Upper lobe of right lung (tissue), 1 donor: ENCODE measurements around the gene DHRS12. TPM values are rescaled to one million over a fixed set of nuclear protein-coding genes. Genes with fewer than 3 reads are reported as not detected.

Source experiments
- ATAC-seq: fragments of 200-7000 bp; cut with Tn5 transposase; one replicate; pipeline ENCODE4 v1.9.1; 2020; ENCODE audit warnings: mild to moderate bottlenecking, moderate library complexity
- DNase-seq: peaks from one replicate; pipeline ENCODE4 v3.0.0-alpha.2; 2020
- H3K27ac ChIP-seq: fragments of 200-600 bp; one replicate; pipeline ENCODE4 v1.8.0; 2022
- H3K27me3 ChIP-seq: fragments of 200-600 bp; one replicate; pipeline ENCODE4 v1.8.0; 2022; ENCODE audit warnings: mild to moderate bottlenecking
- H3K36me3 ChIP-seq: fragments of 200-600 bp; one replicate; pipeline ENCODE4 v1.8.0; 2022
- H3K4me1 ChIP-seq: fragments of 200-600 bp; one replicate; pipeline ENCODE4 v1.8.0; 2022
- H3K4me3 ChIP-seq: fragments of 200-600 bp; one replicate; pipeline ENCODE4 v1.8.0; 2022; ENCODE audit warnings: mild to moderate bottlenecking
- H3K9me3 ChIP-seq: fragments of 200-600 bp; one replicate; pipeline ENCODE4 v1.8.0; 2022
- intact Hi-C: fragments of 100-400 bp; cut with DNase I; formaldehyde crosslinking; loops from one replicate; pipeline ENCODE4 v1.11.0; 2022
- total RNA-seq: library from RNA; stranded (reverse); fragmentation: NEBNext Ultra II Directional; extraction: Animal tissue kit (Norgen Biotek cat#: 25700); gene quantifications from one replicate; pipeline ENCODE4 v1.2.1, GENCODE V29; 2021
- TF ChIP-seq, protein P1 (sequence below): fragments of 200-600 bp; IDR thresholded peaks from one replicate; pipeline ENCODE4 v1.8.0; 2022; ENCODE audit warnings: antibody characterized with exemption
- donor health status: DM: no; HTN: yes; CAD: no; lungs with severe emphysema.

The DHRS12 gene
- total RNA-seq, 1 donor from 2014 or later, result 14.9 TPM

DNA sequence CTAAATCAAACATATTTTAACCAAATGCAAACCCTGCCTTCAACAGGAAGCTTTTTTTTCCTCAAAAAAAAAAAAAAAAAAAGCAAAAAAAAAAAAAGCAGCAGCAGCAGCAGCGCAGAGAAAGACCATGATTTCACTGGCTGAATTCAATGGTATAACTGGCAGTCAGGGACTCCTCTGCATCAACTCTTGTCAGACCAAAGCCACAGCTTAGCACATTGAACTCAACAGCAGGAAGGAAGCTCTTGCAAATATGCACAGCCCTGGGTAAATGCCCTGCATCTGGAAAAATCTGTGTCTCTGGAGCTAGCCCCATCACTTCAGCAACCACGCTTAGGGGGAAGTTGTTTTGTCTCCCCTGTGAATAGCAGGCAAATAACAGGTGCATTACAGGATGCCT, 17.6 kb upstream of the DHRS12 start:
- DNase-seq, result no peak
- TF ChIP-seq, protein P1, sequence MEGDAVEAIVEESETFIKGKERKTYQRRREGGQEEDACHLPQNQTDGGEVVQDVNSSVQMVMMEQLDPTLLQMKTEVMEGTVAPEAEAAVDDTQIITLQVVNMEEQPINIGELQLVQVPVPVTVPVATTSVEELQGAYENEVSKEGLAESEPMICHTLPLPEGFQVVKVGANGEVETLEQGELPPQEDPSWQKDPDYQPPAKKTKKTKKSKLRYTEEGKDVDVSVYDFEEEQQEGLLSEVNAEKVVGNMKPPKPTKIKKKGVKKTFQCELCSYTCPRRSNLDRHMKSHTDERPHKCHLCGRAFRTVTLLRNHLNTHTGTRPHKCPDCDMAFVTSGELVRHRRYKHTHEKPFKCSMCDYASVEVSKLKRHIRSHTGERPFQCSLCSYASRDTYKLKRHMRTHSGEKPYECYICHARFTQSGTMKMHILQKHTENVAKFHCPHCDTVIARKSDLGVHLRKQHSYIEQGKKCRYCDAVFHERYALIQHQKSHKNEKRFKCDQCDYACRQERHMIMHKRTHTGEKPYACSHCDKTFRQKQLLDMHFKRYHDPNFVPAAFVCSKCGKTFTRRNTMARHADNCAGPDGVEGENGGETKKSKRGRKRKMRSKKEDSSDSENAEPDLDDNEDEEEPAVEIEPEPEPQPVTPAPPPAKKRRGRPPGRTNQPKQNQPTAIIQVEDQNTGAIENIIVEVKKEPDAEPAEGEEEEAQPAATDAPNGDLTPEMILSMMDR, result no peak
- H3K36me3 ChIP-seq, result no peaks in the 10 kb centered on the region
- no peak overlapping the region for H3K4me3 ChIP-seq
- peaks cover 30% of the 10 kb centered on the region for H3K4me1 ChIP-seq
- intact Hi-C loops, result no loop called here
- no peak for ATAC-seq
- H3K27me3 ChIP-seq, result no peaks in the 10 kb centered on the region
- H3K9me3 ChIP-seq, result no peaks in the 10 kb centered on the region
- H3K27ac ChIP-seq, result peak overlapping the region; percentile 42

DNA sequence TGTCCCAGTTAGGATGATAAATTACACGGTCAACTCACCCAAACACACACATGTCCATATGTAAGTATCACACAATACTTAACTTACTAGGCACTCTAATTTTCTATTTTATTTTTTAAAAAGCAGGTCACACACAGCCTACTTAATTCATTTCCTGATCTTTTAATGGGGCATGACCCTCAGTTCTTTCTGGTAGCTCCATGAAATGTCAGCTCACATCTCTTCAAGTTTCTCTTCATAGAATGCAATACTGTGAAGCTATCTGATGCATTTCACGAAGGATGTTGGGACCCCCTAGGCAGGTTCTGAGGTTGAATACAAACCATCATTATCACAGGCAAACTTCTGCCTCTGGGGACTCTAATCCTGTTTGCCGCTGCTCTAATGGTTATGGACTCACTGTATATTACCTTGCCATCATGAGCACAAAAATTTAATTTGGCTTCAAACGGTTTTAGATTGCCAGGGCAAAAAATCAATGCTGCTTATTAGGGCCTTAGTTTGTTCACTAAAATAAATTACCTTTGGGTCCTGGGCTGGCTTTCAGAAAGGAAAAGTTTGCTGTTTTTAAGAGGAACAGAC, 16.1 kb upstream of the DHRS12 start:
- Histone ChIP-seq H3K9me3 (no peaks in the 10 kb centered on the region), H3K4me1 (peaks cover 24% of the 10 kb centered on the region), H3K4me3 (no peak overlapping the region), H3K36me3 (no peaks in the 10 kb centered on the region), H3K27me3 (no peaks in the 10 kb centered on the region), H3K27ac (no peak overlapping the region)
- TF ChIP-seq, protein P1, result no peak
- no peak for ATAC-seq
- DNase-seq, result no peak
- intact Hi-C loops, result no loop called here

DNA sequence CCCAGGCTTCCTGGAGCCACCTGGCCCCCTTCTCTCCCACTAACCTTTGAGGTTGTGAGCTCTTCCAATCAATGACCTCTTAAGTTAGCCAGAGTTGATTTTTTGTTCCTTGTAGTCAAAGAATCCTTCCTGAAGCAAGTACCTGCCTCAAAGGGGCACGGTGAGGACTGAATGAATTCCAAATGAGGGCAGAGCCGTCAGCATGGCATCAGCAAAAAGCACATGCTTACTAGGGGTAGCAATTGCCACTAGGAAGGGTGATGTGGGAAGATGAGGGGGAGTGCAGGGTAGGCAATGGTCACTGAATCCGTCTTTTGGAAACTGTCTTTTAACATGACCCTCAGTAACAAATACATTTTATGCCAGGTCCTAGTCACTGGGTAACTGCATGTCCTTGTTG, 15.6 kb upstream of the DHRS12 start:
- Histone ChIP-seq H3K9me3 (no peaks in the 10 kb centered on the region), H3K4me1 (peaks cover 23% of the 10 kb centered on the region), H3K27ac (no peak overlapping the region), H3K36me3 (no peaks in the 10 kb centered on the region), H3K27me3 (no peaks in the 10 kb centered on the region), H3K4me3 (no peak overlapping the region)
- DNase-seq (no peak), ATAC-seq (no peak)
- intact Hi-C loops, result no loop called here
- TF ChIP-seq, protein P1, result no peak

DNA sequence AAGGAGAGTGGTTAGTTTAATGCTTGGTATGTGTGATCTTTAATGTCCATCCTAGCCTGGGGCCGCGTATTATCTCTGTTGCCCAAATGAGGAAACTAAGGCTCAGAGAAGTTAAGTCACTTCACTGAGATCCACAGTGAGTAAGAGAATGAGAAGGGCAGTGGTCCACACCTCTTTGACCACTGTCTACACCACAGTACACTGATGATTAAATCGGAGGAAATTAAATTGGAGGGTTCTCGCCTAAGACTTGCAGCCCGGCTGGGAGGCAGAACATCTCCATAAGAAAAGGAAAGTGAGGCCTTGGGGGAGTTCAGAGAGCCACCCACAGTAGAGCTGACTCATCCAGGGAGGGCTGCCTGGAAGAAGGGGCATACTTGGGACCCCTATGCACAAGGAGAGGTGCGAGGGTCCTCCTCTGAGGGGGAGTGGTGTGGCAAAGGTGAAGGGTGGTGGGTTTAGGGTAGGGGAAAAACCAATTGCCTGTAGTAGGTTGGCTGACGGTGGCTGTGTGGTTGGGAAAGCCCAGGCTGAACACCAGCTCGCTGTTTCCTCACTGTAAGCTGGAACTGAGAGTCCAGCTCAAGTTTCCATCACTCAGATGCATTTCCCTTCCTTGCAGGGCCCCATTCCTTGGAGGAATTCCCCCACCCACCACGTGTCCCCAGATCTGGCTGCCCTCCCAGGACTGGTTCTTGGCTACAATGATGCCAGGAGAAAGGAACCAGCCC, 15.0 kb upstream of the DHRS12 start:
- TF ChIP-seq, protein P1, result no peak
- no peaks in the 10 kb centered on the region for H3K27me3 ChIP-seq
- H3K36me3 ChIP-seq, result no peaks in the 10 kb centered on the region
- no peak overlapping the region for H3K27ac ChIP-seq
- H3K9me3 ChIP-seq, result no peaks in the 10 kb centered on the region
- peaks cover 20% of the 10 kb centered on the region for H3K4me1 ChIP-seq
- no peak overlapping the region for H3K4me3 ChIP-seq
- DNase-seq (no peak), ATAC-seq (no peak)
- intact Hi-C loops, result no loop called here

DNA sequence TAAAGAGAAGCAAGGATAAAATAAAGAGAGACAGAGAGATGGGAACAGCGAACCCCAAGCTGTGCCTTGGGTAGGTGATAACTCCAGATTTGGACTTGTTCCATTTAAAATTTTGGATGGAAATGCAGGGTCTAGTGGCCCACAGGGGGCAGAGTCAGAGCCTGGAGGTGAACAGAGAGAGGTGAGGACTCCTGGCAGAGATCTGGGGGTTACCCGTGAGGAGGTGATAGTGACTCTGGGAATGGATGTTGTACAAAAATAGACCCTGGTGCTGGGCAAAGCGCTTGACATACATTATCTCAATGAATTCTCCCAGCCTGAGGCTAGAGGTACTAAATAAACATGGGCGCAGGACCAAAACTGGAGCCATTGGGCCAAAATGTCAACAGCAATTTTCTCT, 14.3 kb upstream of the DHRS12 start:
- intact Hi-C loops, result no loop called here
- Histone ChIP-seq H3K4me3 (no peak overlapping the region), H3K27me3 (no peaks in the 10 kb centered on the region), H3K4me1 (peaks cover 20% of the 10 kb centered on the region), H3K27ac (no peak overlapping the region), H3K9me3 (no peaks in the 10 kb centered on the region), H3K36me3 (no peaks in the 10 kb centered on the region)
- no peak for DNase-seq
- no peak for ATAC-seq
- TF ChIP-seq, protein P1, result no peak
